Measurements from ENCODE around the gene JMJD7.
"Not testable (repeated sequence)": the region's sequence is repeated elsewhere in the genome, so short reads cannot be mapped to it uniquely, and the experiment has no call there.

Gene JMJD7

GRCh38 chr15:41824062-41824745 lies 3.7 kb upstream of the JMJD7 start:
- no peak for DNase-seq

GRCh38 chr15:41825145-41825544 lies 2.7 kb upstream of the JMJD7 start:
- DNase-seq = no peak

GRCh38 chr15:41825572-41826535 lies 2.0 kb upstream of the JMJD7 start:
- DNase-seq = no peak

GRCh38 chr15:41827290-41827879 lies 507 bp upstream of the JMJD7 start:
- DNase-seq = no peak

- DNase-seq = no peak
Observed at GRCh38 chr15:41828807-41829141, 882 bp downstream of the JMJD7 start.

- no peak for DNase-seq
Observed at GRCh38 chr15:41829959-41830646, 2.2 kb downstream of the JMJD7 start.

GRCh38 chr15:41831291-41831690 lies 3.4 kb downstream of the JMJD7 start:
- not testable (repeated sequence) for DNase-seq

- DNase-seq = no peak
Observed at GRCh38 chr15:41832208-41832607, 4.3 kb downstream of the JMJD7 start.

GRCh38 chr15:41832875-41833274 lies 5.0 kb downstream of the JMJD7 start:
- no peak for DNase-seq

GRCh38 chr15:41834096-41834495 lies 6.2 kb downstream of the JMJD7 start:
- DNase-seq = no peak

GRCh38 chr15:41836073-41836472 lies 8.2 kb downstream of the JMJD7 start:
- DNase-seq = no peak

- no peak for DNase-seq
Observed at GRCh38 chr15:41836713-41837454, 9.0 kb downstream of the JMJD7 start.

GRCh38 chr15:41838400-41838897 lies 10.6 kb downstream of the JMJD7 start, which contains the start of gene PLA2G4B:
Gene PLA2G4B, plus strand, starts transcription at chr15:41838847. Its CDS starts 67 bp downstream, at chr15:41838914.
- DNase-seq = no peak

- DNase-seq = no peak
Observed at GRCh38 chr15:41839781-41840491, 12.0 kb downstream of the JMJD7 start.

GRCh38 chr15:41840673-41841072 lies 12.8 kb downstream of the JMJD7 start:
- DNase-seq = no peak

GRCh38 chr15:41841131-41841530 lies 13.2 kb downstream of the JMJD7 start:
- DNase-seq = no peak

GRCh38 chr15:41842229-41842628 lies 14.3 kb downstream of the JMJD7 start:
- no peak for DNase-seq

- no peak for DNase-seq
Observed at GRCh38 chr15:41843571-41843970, 15.7 kb downstream of the JMJD7 start.

GRCh38 chr15:41844814-41845213 lies 16.9 kb downstream of the JMJD7 start:
- DNase-seq = no peak

- no peak for DNase-seq
Observed at GRCh38 chr15:41847206-41847605, 19.3 kb downstream of the JMJD7 start.

- no peak for DNase-seq
Observed at GRCh38 chr15:41847981-41848380, 20.1 kb downstream of the JMJD7 start.
